Endothelial cell of umbilical vein (primary cell): ENCODE results near the gene CYP19A1.

Experiments used
- EZH2 ChIP-seq: IDR thresholded peaks from 2 replicates; pipeline ENCODE4 v1.6.1; 2012; ENCODE audit warnings: borderline replicate concordance, low read depth, mild to moderate bottlenecking, moderate library complexity, low read length, inconsistent platforms; ENCODE audit not compliant: severe bottlenecking
- FOS ChIP-seq: IDR thresholded peaks from 2 replicates; pipeline ENCODE4 v1.6.1; 2011; ENCODE audit warnings: mild to moderate bottlenecking, low read length, moderate library complexity, borderline replicate concordance; ENCODE audit not compliant: insufficient read depth
- JUN ChIP-seq: IDR thresholded peaks from 2 replicates; pipeline ENCODE4 v1.6.1; 2011; ENCODE audit warnings: borderline replicate concordance, low read depth; ENCODE audit not compliant: insufficient read length, insufficient read depth
- MYC ChIP-seq: IDR thresholded peaks from one replicate; pipeline ENCODE4 v1.6.1; 2011; ENCODE audit warnings: mild to moderate bottlenecking, low read depth, low read length
- POLR2A ChIP-seq: IDR thresholded peaks from 2 replicates; pipeline ENCODE4 v1.6.1; 2012; ENCODE audit warnings: low read depth, mild to moderate bottlenecking, control low read depth, low read length
- POLR2AphosphoS5 ChIP-seq: IDR thresholded peaks from 2 replicates; pipeline ENCODE4 v1.6.1; 2012; ENCODE audit warnings: low read depth, mild to moderate bottlenecking, control low read depth, low read length, moderate library complexity; ENCODE audit not compliant: insufficient read depth
- TF ChIP-seq, protein P1 (sequence below), 2 donors: IDR thresholded peaks; 1 replicate in 1 of 2; 2 replicates in 1 of 2; pipeline ENCODE4 v1.5.1; 2011; ENCODE audit warnings: low read length in 2 of 2, mild to moderate bottlenecking in 2 of 2, moderate library complexity in 2 of 2, control low read depth in 1 of 2, inconsistent platforms in 1 of 2, low read depth in 1 of 2; ENCODE audit not compliant: insufficient read depth in 1 of 2; ENCODE audit errors: extremely low read depth in 1 of 2
- TF ChIP-seq, protein P2 (sequence below): IDR thresholded peaks from 2 replicates; pipeline ENCODE4 v1.6.1; 2011; ENCODE audit not compliant: insufficient read depth, insufficient read length

DNA sequence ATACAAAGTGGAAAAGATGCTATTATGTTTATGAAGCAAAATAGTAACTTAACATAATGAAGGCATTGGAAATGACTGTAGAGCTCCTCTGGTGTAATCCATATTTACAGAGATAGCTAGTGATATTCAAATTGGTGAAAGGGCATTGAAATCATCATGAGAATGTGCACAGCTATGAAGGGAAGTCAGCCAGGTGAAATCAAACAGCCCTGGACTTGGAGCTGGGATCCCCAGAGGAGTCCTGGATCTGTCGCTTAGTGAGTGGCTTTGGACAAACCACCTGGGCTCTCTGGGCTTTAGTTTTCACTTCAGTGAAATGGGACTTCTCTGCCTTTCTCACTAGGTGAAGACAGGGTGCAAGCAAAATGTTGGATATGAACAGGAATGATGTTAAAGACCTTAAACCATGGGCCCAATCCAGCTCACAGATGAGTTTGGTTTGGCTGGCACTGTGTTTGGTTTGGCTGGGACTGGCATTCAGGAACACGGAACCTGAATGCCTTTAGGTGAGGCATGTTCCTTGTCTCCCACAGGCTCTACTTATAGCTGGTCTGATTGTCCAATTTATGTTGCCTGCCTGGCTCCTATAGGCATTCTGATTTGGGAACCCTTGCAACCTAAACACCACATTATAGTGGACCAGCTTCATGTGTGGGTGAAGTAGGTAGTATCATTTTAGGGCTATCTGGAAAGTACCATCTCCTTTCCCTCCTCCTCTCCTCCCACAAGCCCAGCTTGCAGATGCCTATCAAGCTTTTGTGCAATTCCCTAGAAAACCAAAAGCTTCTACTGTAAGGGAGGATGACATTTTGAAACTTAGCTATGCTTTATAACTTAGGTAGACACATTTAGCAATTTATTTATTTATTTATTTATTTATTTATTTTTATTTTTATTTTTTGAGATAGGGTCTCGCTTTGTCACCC, 133.1 kb downstream of the CYP19A1 start:
- TF ChIP-seq POLR2A = no peak
- TF ChIP-seq, protein P1, sequence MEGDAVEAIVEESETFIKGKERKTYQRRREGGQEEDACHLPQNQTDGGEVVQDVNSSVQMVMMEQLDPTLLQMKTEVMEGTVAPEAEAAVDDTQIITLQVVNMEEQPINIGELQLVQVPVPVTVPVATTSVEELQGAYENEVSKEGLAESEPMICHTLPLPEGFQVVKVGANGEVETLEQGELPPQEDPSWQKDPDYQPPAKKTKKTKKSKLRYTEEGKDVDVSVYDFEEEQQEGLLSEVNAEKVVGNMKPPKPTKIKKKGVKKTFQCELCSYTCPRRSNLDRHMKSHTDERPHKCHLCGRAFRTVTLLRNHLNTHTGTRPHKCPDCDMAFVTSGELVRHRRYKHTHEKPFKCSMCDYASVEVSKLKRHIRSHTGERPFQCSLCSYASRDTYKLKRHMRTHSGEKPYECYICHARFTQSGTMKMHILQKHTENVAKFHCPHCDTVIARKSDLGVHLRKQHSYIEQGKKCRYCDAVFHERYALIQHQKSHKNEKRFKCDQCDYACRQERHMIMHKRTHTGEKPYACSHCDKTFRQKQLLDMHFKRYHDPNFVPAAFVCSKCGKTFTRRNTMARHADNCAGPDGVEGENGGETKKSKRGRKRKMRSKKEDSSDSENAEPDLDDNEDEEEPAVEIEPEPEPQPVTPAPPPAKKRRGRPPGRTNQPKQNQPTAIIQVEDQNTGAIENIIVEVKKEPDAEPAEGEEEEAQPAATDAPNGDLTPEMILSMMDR (IDR thresholded peaks at IDR 0.05; ENCODE audit: extremely low read depth in 1 of 2, insufficient read depth in 1 of 2, low read depth in 1 of 2, low read length in 2 of 2) = no peak
- TF ChIP-seq POLR2AphosphoS5 = no peak
- TF ChIP-seq, protein P2, sequence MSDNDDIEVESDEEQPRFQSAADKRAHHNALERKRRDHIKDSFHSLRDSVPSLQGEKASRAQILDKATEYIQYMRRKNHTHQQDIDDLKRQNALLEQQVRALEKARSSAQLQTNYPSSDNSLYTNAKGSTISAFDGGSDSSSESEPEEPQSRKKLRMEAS = no peak
- TF ChIP-seq EZH2 = no peak
- TF ChIP-seq JUN = no peak
- no peak for TF ChIP-seq FOS
- TF ChIP-seq MYC = no peak
